ENCODE results near the gene DDX42.

DDX42 gene

DNA sequence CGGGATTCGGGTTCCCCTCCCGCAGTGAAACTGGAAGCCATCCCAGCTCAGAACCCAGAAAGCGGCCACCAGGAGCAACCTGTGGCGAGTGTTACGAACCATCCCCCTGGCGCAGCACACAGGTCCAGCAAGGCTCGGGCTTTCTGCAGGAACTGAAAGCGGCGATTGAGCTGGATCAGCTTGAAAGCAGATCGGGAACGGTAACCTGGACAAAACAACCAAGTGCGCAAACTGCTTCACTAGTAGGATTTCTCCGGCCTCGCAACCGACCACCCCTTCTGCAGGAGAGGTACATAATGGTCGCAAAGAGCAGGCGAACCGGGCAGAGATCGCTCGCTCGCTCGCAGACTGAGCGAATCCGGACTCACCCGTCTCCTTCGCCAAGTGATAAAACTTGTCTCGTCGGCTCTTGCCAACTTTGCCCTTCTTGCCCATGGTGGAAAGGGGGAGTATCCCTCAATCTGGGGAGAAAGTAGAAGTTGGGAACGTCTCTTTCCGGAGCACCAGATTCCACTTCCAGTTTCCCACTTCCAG, 52.6 kb downstream of the DDX42 start:
- DNase-seq: no peak

DNA sequence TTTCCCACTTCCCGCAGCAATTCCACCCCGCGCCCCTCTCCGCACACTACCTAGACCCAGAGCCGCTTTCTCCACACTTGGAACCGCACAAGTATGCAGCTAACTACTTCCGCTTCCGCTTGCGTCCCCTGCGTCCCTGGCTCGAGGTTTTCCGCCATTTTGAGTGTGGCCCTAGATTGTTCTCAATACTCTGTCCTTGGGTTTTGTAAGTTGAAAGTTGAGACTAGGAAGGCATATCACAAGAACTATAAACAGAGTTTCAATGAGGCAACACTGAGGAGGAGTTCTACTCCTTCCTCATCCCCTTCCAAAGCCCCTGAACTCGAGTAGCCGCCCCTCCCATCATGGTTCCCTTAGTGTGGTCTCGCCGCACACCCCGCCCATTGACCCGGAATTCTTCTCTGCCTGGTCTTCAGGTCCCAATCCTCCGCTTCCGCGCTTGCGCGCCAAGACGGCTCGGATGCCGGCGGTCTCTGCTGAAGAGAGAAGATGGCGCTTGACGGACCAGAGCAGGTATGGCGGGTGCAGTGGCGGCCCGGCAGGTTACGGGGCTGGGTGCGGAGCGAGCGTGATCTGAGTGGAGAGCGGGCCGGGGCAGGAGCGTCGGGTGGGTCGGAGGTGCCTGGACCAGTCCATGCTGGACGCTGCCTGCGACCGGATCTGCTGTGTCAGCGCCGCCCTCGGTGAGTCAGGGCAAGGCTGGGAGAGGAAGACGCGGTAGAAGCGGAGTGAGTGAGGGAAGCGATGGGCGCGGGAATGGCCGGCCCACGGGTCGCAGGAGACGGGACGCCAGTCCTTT, 53.2 kb downstream of the DDX42 start, which contains the start of the genes FTSJ3 and PSMC5:
TSS of gene FTSJ3 (minus strand) at position 662 of the 799 bp plus-strand sequence. CDS start 761 bp downstream, outside the sequence.
TSS of gene PSMC5 (plus strand) at position 430 of the 799 bp plus-strand sequence. CDS start at position 490, 60 bp downstream.
- DNase-seq: peak; percentile 95

DNA sequence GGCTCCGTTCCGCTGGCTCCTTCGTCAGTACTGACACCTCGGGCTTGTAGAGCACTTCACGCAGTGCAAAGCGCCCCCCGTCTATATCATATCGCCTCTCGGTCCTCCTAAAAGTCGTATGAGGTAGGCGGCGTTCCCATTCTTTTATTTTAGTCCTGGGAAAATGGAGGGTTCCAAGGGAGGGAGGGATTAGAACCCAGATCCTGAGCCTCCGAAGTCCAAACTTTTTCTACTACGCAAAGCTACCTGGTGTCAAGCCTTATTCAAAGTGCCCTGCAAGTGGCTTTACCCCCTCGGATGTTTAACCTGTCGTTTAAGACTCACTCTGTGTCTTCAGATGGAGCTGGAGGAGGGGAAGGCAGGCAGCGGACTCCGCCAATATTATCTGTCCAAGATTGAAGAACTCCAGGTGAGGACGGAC, 53.8 kb downstream of the DDX42 start:
- DNase-seq: no peak

DNA sequence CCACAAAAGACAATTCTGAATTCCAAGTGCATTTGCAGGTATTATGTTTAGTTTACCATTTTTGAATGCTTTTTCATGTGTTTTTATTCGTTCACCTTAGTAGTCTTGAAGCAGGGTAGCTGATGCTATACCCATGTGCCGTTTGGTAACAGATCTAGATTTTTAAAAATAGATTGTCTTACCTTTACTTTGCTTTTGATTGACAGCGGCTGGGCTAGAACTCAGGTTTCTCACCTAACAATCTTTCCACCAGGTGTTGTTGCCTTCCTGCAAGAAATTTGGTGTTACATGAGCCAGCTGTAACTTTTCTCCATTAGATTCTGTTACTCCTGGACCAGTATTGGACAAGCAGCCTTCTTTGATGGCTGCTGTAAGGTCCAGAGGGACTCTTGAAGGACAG, 55.0 kb downstream of the DDX42 start:
- no peak for DNase-seq

DNA sequence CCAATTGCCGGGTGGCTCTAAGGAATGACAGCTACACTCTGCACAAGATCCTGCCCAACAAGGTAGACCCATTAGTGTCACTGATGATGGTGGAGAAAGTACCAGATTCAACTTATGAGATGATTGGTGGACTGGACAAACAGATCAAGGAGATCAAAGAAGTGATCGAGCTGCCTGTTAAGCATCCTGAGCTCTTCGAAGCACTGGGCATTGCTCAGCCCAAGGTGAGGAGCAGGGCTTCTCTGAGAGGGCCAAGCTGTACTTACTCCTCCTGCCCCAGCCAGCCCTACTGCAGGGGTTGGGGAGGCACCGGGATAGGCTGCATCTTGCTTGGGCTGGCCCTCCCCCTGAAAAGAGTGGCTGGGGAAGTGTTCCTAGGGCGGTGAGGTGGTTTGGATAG, 56.3 kb downstream of the DDX42 start:
- no peak for DNase-seq

DNA sequence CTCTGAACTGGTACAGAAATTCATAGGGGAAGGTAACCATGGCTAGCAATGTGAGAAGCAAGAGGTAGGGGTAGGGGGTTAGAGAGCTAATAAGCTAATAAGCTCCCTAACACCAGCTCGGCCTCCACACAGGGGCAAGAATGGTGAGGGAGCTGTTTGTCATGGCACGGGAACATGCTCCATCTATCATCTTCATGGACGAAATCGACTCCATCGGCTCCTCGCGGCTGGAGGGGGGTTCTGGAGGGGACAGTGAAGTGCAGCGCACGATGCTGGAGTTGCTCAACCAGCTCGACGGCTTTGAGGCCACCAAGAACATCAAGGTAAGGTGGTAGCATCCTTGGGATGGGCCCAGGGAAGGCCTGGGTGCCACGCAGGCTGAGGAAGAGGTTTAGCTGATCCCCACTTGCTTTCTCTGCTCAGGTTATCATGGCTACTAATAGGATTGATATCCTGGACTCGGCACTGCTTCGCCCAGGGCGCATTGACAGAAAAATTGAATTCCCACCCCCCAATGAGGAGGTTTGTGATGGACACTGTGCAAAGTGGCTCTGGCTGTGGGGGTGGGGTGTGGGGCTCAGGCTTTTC, 57.0 kb downstream of the DDX42 start:
- DNase-seq: no peak

DNA sequence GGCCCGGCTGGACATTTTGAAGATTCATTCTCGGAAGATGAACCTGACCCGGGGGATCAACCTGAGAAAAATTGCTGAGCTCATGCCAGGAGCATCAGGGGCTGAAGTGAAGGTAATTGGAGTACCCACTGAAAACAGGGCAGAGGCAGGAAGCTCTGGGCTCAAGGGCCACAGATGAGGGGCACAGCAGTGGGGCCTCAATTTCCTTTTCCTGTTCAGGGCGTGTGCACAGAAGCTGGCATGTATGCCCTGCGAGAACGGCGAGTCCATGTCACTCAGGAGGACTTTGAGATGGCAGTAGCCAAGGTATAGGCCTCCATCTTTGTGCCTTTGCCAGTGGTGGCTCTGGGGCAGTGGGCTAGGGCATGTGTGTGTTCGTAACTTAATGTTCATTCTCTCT, 57.5 kb downstream of the DDX42 start:
- no peak for DNase-seq

DNA sequence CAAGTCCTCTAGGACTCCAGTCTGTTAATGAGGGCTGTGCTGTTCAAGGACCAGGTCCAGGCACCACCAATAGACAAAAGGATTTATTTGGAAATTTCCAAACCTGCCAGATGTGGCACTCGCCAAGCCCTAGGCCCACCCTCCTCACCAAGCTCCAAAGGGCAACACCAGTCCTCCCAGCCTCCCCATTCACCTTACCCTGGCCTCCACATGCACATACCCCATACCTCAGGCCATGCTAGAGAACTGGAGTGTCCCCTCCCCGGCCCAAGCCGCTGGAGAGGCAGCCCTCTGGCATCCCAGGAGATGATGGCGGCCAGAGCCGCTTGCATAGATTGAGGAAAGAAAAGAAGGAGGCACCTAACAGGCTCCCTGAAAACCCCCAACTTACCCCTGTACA, 58.0 kb downstream of the DDX42 start:
- DNase-seq: no peak

DNA sequence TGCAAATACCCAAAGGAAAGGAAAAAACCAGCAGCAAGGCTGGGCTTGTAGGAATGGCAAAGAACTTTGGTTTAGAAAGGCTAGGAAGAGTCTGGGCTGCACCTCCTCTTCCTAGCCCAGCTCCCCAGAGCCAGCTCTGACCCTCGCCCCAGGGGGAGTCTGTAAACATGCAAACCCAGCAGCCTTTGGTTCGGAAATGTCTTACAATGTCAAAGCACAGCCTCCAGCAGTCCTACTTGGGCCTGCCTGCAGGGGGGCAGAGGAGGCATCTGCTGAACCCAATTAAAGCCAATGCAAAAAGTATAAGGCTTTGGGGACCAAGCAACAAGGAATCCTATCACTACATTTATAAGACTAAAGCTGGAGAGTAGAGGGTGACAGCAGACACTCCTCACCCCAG, 58.5 kb downstream of the DDX42 start:
- no peak for DNase-seq

DNA sequence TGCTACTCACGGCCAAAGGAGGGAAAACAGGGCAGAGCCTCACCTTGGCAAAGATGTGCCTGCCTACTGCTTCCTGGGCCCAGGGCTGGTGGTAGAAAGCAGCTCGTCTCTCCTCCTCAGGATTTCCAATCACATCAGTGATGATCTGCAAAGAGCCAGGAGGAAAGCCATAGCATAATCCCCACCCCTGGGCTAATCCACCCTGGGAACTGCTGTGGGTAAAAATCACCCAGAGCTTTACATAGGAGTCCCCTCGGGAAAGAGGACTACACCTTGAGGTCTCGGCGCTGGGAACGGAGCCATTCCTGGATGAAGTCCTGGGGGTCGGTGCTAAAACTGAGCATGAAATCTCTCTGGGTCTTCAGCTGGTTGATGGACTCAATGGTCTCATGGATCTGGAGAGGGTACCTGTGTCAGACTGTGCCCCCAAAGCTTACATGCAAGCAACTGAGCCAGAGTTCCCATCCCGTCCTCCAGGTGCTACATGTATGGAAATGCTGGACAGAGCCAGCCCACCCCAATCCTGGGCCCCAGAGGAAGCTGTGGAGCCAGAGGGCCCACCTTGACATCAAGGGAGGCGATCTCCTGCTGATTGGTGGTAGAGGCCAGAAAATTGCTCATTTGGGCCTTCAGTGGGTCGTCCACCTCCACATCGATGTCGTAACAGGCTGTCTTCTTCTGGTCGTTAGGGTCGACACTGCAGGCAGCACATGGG, 59.2 kb downstream of the DDX42 start:
- DNase-seq: no peak

DNA sequence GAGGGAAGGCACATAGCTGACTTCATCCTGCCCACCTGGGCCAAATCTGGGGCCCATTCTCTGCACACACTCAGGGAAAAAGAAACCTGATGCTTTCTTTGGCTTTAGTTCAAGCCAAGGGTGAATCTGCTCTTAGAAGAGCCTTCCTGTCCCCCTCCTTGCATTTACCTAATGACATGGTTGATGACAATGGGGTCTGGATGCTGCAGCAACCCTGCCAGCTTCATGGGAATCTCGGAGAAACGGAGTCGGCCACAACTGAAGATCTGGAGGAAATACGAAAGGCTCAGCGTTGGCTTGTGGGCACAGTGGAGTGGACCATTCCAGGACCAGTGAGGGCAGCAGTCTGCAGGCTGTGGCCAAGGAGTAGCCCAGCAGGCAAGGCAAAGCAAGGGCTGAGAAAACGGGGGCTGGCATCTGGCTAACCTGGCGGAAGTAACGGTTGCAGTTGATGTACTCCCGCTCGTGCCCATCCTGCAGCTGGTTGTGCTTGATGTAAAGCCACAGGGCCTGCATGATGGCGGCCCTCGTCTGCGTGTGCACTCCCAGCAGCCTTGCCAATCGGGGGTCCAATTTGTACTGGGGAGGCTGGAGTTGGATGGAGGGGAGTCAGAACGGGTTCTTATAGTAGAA, 59.9 kb downstream of the DDX42 start:
- DNase-seq: no peak

DNA sequence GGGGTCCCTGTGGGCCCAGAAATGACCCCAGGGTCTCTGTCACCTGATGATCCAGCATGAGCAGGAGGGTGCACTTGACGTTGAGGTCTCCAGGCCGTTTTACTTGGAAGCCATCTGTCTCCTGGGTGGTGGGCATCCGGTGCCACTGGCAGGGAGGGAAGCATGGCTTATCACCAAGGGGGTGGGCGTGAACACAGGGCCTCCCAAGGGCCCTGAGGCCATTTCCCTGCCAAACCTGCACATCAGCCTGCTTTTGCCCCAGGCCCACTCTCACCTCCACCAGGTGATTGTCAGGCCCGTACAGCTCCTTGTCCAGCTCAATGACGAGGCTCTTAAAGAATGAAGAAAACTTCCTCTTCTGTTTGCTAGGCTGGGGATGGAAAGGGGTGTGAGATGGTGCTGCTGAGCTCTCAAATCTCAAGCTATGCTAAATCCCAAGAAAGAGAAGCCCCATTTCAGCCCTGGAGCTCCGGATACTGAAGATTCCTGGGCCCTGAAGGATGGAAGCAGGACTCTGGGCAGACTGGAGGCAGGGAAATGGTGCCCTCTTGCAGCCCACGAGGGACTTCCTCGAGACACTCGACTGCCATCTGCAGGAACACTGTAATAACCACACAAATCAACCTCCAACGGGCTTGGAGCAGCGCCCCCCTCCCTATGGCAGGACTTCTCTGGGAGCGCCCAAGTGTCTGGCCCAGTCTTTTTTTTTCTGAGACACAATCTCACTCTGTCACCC, 60.6 kb downstream of the DDX42 start:
- DNase-seq: no peak

DNA sequence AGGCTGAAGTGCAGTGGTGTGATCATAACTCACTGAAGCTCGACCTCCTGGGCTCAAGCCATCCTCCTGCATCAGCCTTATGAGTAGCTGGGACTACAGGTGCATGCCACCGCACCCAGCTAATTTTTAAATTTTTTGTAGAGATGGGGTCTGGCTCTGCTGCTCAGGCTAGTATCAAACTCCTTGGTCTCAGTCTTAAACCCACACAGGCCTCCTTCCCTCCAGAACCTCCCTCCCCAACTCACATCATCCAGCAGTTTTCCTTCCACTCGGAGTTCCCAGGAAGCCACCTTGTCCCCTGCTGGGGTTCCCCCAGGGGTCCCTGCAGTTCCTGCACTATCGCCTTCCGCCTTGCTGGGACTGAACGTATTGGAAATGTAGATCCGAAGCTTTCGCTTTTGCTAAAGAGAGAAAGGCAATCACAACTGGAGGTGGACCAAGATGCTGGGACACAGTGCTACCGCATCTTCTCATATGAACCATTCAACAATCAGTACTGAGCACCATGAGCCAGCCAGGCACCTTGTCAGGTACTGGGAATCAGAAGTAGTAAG, 61.3 kb downstream of the DDX42 start:
- DNase-seq: no peak

DNA sequence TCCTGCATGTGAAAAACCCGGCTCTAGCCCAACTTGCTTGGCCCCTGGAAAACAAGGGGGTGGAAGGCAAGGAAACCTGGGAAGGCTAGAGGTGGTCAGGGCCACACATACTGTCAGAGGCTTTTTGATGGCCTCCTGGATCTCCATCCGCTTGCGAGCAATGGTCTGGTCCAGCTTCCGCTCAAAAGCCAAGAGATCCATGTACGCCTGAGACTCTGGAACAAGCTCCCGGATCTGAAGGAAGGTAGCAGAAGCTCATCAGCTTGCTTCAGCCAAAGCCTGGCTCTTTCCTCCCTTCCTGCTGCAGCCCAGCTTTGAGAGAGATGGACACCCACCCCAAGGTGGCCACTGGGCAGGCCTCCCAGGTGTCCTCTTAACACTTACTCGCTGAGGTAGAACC, 62.8 kb downstream of the DDX42 start:
- no peak for DNase-seq

DNA sequence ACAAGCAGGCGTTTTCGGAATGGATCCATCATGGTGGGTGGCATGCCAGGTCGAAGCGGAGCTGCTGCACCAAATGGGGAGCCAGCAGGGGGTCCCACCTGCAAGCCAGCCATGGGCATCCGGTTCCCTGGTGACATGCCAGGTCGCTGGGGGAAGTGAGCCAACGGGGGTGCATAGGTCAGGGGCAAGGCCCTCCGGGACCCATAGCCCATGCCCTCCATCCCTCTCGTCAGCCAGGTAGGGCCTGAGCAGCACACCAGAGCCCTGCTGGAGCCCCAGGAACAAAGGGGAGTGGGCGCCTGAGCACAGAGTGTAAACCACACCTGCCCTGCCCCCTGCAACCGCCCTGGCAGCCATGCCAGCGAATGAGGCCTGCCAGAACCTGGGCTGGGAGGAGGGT, 63.5 kb downstream of the DDX42 start:
- DNase-seq: no peak

DNA sequence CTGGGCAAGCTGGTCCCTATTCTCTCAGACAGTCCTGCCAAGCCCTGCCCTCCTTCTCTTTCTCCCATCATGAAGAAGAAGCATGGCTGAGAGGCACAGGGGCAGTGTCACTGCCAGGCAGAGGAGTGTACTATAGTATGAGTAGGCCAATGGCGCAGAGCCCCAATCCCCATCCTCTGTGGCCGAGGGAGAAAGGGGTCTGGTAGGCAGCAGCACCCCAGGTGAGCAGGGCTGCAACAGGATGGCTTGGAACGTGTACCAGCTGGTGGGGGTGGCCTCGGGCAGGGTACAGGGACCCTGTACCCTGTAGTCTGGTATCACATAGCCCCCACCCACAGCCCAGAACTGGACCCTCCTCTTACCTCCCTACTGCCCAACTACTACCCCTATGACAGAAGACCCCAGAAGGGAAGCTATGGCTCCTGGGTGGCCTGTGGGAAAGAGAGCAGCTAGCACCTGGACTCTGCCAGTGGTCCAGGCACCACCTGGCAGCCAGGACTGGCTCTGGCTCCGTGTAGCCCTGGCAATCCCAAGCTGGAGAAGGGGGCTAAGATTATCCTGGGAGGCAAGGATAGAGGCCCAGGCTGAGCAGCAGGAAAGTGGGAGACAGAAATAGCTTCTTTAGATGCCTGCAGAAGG, 64.1 kb downstream of the DDX42 start:
- no peak for DNase-seq

DNA sequence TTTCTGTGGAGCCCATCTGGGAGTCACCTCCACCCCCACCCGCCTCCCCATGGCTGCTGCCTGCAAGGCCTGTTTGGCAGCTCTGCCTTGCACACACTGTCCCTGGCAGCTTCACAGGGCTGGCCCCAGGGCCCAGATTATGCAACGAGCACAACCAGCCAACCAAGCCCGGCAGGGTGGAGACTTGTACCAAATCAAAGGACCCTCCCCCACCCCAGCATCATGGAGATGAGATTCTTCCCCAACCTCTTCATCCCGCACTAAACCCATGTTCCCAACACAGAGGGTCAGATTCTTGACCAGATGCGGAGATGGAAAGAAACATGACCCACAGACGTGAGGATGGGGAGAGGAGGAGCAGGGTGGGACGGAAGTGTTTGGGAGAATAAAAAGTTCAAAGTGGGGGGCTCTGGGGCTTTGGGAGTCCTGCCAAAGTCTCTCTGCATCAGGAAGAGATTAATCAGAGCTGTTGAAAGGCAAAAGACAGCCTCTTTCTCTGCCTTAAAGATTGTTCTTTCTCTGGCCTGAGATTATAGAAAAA, 64.7 kb downstream of the DDX42 start:
- DNase-seq: no peak

DNA sequence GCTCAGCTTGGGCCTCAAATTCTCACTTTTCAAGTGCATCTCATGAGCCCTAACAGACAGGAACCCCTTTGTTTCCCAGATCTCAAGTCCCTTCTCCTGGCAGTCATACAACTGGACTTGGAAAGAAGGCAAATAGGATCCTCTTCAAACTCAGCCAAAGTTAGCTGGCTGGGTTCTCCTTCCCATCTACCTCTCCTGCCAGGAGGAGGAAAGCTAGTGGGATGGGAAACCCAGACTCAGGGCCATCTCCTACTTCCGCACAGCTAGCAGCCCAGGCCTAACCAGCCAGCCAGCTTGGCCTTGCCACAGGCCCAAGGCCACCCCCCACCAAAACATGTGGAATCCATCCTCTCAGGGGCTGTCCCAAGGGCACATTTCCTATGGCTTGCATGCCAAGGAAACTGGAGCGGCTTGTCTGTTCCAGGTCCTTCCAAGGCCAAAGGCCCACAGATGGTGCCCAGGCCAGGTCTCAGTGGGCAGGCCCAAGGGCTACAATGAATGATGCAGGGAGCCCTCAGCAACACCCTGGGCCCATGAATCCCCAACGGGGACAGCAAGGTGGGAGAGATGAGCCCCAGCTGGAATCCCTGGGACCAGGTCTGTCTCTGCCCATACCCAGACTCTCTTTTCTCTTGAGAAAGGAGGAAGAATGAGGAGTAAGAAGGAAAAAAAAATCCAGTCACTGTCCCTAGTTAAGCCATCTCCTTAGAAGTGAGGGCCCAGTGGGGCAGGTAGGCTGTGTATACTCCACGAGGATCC, 66.8 kb downstream of the DDX42 start:
- DNase-seq: no peak

DNA sequence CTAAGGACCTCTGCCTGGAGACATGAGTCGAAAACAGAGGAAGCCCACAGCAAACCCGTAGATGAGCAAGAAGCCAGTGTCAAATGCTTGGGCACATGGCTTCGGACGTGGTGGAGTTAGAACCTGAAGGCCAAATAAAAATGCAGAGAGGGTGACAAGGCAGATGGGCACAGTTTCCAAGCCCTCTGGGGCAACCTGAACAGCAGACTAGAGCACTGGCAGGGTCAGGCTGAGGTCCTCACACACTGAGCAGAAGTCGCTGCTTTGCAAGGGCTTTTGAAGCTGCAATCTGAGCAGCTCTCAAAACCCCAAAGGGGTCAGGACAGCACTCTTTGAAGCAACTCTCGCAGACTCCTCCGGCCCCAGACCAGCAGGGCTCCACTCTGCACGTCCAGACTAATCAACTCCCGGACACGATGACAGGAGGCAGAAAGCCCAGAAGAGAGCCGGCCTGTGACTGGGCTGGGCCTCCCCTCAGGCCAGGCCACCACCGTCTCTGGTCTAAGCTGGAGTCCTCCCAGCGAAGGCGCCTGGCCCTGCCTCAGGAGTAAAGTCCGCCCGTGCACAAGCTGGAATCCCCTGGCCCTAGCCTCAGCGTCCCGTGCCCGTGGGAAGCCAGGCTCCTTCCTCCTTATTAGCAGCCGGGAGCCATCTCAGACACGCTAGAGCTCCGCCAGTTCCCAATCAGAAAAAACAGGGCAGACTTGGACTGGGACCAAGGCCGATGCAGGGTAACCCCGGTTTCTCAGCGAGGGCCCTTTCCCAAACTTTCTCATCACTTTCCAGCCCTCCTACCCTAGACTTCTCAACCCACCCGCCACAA, 67.6 kb downstream of the DDX42 start:
- no peak for DNase-seq

DNA sequence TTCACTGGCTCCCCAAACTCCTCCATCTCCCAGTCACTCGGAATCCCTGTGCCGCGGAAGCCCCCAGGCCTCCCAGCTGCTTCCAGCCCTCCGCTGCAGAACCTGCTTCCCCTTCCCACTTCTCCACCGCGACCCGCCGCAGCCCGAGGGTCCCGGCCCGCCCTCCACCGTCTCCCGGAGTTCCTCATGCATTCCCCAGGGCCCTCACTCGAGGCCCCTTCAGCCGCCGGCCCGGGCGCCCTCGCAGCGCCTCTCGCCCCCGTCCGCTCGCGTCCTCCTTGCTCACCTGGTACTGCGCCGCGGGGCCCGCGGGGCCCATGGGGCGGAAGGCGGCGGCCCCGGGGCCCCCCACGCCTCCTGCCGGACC, 68.2 kb downstream of the DDX42 start:
- DNase-seq: no peak

Measured in stimulated activated CD4-positive, alpha-beta T cell treated with anti-CD3 and anti-CD28 coated beads, Interleukin-1b, Interleukin-23, amount 100 ng/mL, for 48 hours (primary cell).